NT2/D1 (cell line): Measurements from ENCODE around the gene PIGU.
"Not testable (repeated sequence)": the region's sequence is repeated elsewhere in the genome, so short reads cannot be mapped to it uniquely, and the experiment has no call there.

ENCODE experiments used
- DNase-seq: peaks from one replicate; pipeline ENCODE4 v3.0.0-alpha.2; 2011; ENCODE audit warnings: low read depth, low spot score
- H3K27me3 ChIP-seq: 2 replicates; pipeline ENCODE4 v1.6.0; 2011; ENCODE audit warnings: mild to moderate bottlenecking; ENCODE audit not compliant: insufficient read length, insufficient read depth
- H3K36me3 ChIP-seq: 2 replicates; pipeline ENCODE4 v1.6.1; 2011; ENCODE audit warnings: mild to moderate bottlenecking, low read length, mixed read lengths; ENCODE audit not compliant: insufficient read depth, insufficient read length
- H3K4me1 ChIP-seq: 2 replicates; pipeline ENCODE4 v1.5.1; 2011; ENCODE audit not compliant: insufficient read depth, insufficient read length
- H3K4me3 ChIP-seq: 2 replicates; pipeline ENCODE4 v1.5.1; 2011; ENCODE audit warnings: low read depth; ENCODE audit not compliant: insufficient read length
- H3K9ac ChIP-seq: 2 replicates; pipeline ENCODE4 v1.6.0; 2011; ENCODE audit warnings: low read depth; ENCODE audit not compliant: insufficient read length
- H3K9me3 ChIP-seq: 2 replicates; pipeline ENCODE4 v1.5.1; 2011; ENCODE audit warnings: mild to moderate bottlenecking, low read length; ENCODE audit not compliant: insufficient read depth
- SUZ12 ChIP-seq: IDR thresholded peaks from 2 replicates; pipeline ENCODE4 v1.6.1; 2011; ENCODE audit not compliant: insufficient read length, insufficient read depth; ENCODE audit errors: extremely low read depth
- YY1 ChIP-seq: IDR thresholded peaks from 2 replicates; pipeline ENCODE4 v1.6.1; 2011; ENCODE audit not compliant: insufficient read length, insufficient read depth
- ZNF274 ChIP-seq: IDR thresholded peaks from 2 replicates; pipeline ENCODE4 v1.6.1; 2011; ENCODE audit warnings: mild to moderate bottlenecking, low read depth, low read length

The PIGU gene, protein sequence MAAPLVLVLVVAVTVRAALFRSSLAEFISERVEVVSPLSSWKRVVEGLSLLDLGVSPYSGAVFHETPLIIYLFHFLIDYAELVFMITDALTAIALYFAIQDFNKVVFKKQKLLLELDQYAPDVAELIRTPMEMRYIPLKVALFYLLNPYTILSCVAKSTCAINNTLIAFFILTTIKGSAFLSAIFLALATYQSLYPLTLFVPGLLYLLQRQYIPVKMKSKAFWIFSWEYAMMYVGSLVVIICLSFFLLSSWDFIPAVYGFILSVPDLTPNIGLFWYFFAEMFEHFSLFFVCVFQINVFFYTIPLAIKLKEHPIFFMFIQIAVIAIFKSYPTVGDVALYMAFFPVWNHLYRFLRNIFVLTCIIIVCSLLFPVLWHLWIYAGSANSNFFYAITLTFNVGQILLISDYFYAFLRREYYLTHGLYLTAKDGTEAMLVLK

GRCh38 chr20:34676642-34677373, at the start of gene PIGU:
Gene PIGU, minus strand, starts transcription at chr20:34677092. Its CDS starts 7 bp downstream, at chr20:34677085.
- Histone ChIP-seq H3K36me3 (no peaks in the 10 kb centered on the region), H3K9me3 (no peaks in the 10 kb centered on the region), H3K4me1 (no peaks in the 10 kb centered on the region), H3K9ac (peak within 1 kb of the TSS; percentile 97), H3K4me3 (peak within 1 kb of the TSS; percentile 92), H3K27me3 (no peaks in the 10 kb centered on the region)
- peak; percentile 94 for DNase-seq
- TF ChIP-seq SUZ12: no peak
- TF ChIP-seq ZNF274: no peak
- TF ChIP-seq YY1: peak; percentile 67

- H3K4me3 ChIP-seq: no peak overlapping the region
- TF ChIP-seq ZNF274: no peak
- no peak for TF ChIP-seq SUZ12
- no peak for TF ChIP-seq YY1
- H3K9me3 ChIP-seq: no peaks in the 10 kb centered on the region
- no peaks in the 10 kb centered on the region for H3K4me1 ChIP-seq
- DNase-seq: no peak
- H3K9ac ChIP-seq: no peak overlapping the region
- H3K27me3 ChIP-seq: no peaks in the 10 kb centered on the region
- H3K36me3 ChIP-seq: peaks cover 41% of the 10 kb centered on the region
Measured at GRCh38 chr20:34724172-34724571, 47.3 kb upstream of the PIGU start.

GRCh38 chr20:34722560-34722959, 45.7 kb upstream of the PIGU start:
- not testable (repeated sequence) for H3K9me3 ChIP-seq, H3K4me1 ChIP-seq, H3K9ac ChIP-seq, DNase-seq, H3K27me3 ChIP-seq, H3K4me3 ChIP-seq
- H3K36me3 ChIP-seq: peaks cover 44% of the 10 kb centered on the region

GRCh38 chr20:34720266-34720665, 43.4 kb upstream of the PIGU start:
- H3K4me3 ChIP-seq: no peak overlapping the region
- no peak overlapping the region for H3K9ac ChIP-seq
- no peak for TF ChIP-seq SUZ12
- no peak for TF ChIP-seq YY1
- TF ChIP-seq ZNF274: no peak
- H3K27me3 ChIP-seq: no peaks in the 10 kb centered on the region
- H3K4me1 ChIP-seq: no peaks in the 10 kb centered on the region
- no peak for DNase-seq
- H3K9me3 ChIP-seq: no peaks in the 10 kb centered on the region
- H3K36me3 ChIP-seq: peaks cover 30% of the 10 kb centered on the region

- not testable (repeated sequence) for H3K9ac ChIP-seq, H3K9me3 ChIP-seq, H3K4me3 ChIP-seq, DNase-seq, H3K27me3 ChIP-seq, H3K4me1 ChIP-seq
- peaks cover 31% of the 10 kb centered on the region for H3K36me3 ChIP-seq
Measured at GRCh38 chr20:34719242-34720017, 42.5 kb upstream of the PIGU start.

DNA sequence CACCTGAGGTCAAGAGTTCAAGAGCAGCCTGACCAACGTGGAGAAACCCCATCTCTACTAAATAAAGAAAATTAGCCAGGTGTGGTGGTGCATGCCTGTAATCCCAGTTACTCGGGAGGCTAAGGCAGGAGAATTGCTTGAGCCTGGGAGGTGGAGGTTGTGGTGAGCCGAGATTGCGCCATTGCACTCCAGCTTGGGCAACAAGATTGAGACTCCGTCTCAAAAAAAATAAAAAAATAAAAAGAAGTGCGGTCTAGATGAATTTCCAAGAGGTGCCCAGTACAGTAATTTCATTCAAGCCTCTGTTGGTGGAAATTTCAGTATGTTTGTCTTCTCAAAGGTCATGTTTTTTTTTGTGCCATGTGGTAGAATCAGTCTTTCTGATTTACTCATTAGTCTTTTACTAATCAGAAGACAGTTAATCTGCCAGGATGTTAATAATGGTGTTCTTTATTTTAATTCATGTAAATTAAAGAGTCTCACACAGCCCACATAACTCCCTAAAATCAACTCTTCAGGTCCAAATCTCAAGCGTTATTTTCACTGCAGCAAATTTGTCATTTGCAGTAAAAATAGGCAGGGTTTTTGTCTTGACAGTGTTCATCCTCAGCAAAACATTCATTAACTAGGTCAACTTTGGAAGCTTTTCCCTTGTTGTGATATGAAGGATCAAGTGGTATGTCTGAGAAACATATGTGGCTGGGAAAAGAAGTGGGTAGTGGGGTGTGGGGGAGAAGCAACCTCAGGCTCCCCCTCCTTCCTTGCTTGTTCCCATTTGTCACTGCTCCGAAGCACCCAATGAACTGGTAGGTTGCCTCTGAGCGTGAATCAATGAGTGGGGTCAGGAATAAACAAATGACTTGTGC, 40.6 kb upstream of the PIGU start:
- H3K9me3 ChIP-seq: no peaks in the 10 kb centered on the region
- TF ChIP-seq YY1: no peak
- TF ChIP-seq SUZ12: no peak
- TF ChIP-seq ZNF274: no peak
- no peak overlapping the region for H3K9ac ChIP-seq
- H3K27me3 ChIP-seq: no peaks in the 10 kb centered on the region
- no peak for DNase-seq
- no peak overlapping the region for H3K4me3 ChIP-seq
- no peaks in the 10 kb centered on the region for H3K4me1 ChIP-seq
- peaks cover 28% of the 10 kb centered on the region for H3K36me3 ChIP-seq

DNA sequence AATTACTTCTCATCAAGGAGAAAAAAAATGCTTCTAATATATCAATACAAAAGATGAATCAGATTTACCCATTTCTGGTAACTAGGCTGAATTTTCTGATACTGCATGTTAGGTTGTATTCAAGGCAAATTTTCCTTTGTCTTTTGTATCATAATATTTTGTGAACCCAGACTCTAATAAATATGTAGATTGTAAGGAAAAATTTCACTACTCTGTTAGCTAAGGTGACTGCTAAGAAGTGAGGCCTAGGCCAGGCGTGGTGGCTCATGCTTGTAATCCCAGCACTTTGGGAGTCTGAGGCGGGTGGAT, 40.0 kb upstream of the PIGU start:
- DNase-seq: no peak

More for the DNA sequence above, 40.0 kb upstream of the PIGU start:
- no peaks in the 10 kb centered on the region for H3K9me3 ChIP-seq
- TF ChIP-seq YY1 (no peak), ZNF274 (no peak), SUZ12 (no peak)
- no peak overlapping the region for H3K4me3 ChIP-seq
- H3K36me3 ChIP-seq: peaks cover 31% of the 10 kb centered on the region
- no peaks in the 10 kb centered on the region for H3K4me1 ChIP-seq
- peaks cover under 1% of the 10 kb centered on the region for H3K27me3 ChIP-seq
- H3K9ac ChIP-seq: no peak overlapping the region
